Epithelial cell of proximal tubule (primary cell): ENCODE results near the gene ADD1. TPM values are rescaled to one million over a fixed set of nuclear protein-coding genes. Genes with fewer than 3 reads are reported as not detected.

Experiments
- DNase-seq: peaks from one replicate; pipeline ENCODE4 v3.0.0-alpha.2; 2011; ENCODE audit warnings: low read depth
- H3K4me3 ChIP-seq: 2 replicates; pipeline ENCODE4 v1.5.1; 2011; ENCODE audit warnings: low read depth, mild to moderate bottlenecking, low read length
- CTCF ChIP-seq: conservative IDR thresholded peaks from 2 replicates; pipeline ENCODE4 v1.5.1; 2012; ENCODE audit warnings: low read depth, mild to moderate bottlenecking, low read length
- total RNA-seq: library from RNA; depleted of rRNA; stranded (reverse); fragments of >200 nt; gene quantifications from 2 replicates; pipeline ENCODE4 v1.2.3, GENCODE V29; 2015

The ADD1 gene
- total RNA-seq, 1 donor from 2014 or later, result 222 TPM

- no peak for DNase-seq
- no peak for TF ChIP-seq CTCF
- no peak overlapping the region for H3K4me3 ChIP-seq
Measured at GRCh38 chr4:2968381-2968780, 124.7 kb downstream of the ADD1 start.

GRCh38 chr4:2971275-2971674 is 127.6 kb downstream of the ADD1 start:
- DNase-seq, result no peak
- TF ChIP-seq CTCF, result no peak
- H3K4me3 ChIP-seq, result no peak overlapping the region

DNA sequence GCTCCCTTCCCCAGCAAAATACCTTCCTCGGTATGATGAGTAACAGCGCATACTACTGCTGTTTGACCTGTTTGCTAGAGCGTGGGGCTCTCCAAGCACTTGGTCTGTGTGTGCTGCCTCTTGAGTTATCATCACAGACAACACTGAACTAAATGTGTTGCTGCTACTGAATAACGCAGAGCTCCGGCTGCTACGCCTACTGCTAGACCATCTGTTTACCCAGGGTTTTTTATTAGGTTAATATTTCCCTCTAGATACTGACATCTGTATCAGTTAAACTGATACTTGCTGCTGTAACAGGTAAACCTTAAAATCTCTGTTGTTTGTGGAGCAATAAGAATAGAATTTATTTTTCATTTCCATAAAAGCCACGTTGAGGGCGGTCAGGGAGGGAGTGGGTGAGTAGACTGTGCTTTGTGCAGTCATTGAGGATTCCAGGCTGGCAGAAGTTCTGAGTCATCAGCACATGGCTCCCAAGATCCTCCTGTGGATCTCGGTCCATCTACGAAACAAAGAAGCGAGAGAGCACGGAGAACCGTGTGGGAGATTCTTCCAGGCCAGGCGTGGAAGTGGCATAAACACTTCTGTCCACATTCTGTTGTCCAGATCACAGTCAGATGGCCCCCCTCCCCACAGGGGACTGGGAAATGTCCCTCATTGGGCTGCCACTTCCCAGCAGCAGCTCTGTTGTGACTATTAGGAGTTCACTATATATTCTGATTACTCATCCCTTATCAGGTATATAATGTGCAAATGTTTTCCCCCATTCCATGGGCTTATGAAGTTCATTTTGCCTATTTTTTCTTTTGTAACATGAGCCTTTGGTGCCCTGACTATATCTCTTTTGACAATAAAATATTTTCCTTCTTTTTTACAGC is 133.8 kb downstream of the ADD1 start:
- no peak overlapping the region for H3K4me3 ChIP-seq
- no peak for TF ChIP-seq CTCF
- DNase-seq, result no peak

Other genes starting within 250 kb of the ADD1 start
- 76.7 and 77.4 TPM in 2 replicates for gene TNIP2, start 87.5 kb upstream of the ADD1 start, total RNA-seq
- 32.3 and 53.3 TPM in 2 replicates for gene SH3BP2, start 50.8 kb upstream of the ADD1 start, total RNA-seq
- gene NOP14, start 119.6 kb downstream of the ADD1 start, total RNA-seq, result 26.0 and 35.1 TPM in 2 replicates
- 1.3 and 2.8 TPM in 2 replicates for gene GRK4, start 119.7 kb downstream of the ADD1 start, total RNA-seq
- gene HTT-AS, start 230.7 kb downstream of the ADD1 start, total RNA-seq, result not detected in 2 replicates
- 29.4 and 32.5 TPM in 2 replicates for gene HTT, start 230.8 kb downstream of the ADD1 start, total RNA-seq